ENCODE results near the gene MICAL3. TPM values are rescaled to one million over a fixed set of nuclear protein-coding genes. Genes with fewer than 3 reads are reported as not detected.

Gene MICAL3
- total and polyA plus RNA-seq, 2 of the 8 experiments (the other 6 are each of a cell fraction or from before 2014, with no cell fraction given), result 8.3 to 41.8 TPM

DNA sequence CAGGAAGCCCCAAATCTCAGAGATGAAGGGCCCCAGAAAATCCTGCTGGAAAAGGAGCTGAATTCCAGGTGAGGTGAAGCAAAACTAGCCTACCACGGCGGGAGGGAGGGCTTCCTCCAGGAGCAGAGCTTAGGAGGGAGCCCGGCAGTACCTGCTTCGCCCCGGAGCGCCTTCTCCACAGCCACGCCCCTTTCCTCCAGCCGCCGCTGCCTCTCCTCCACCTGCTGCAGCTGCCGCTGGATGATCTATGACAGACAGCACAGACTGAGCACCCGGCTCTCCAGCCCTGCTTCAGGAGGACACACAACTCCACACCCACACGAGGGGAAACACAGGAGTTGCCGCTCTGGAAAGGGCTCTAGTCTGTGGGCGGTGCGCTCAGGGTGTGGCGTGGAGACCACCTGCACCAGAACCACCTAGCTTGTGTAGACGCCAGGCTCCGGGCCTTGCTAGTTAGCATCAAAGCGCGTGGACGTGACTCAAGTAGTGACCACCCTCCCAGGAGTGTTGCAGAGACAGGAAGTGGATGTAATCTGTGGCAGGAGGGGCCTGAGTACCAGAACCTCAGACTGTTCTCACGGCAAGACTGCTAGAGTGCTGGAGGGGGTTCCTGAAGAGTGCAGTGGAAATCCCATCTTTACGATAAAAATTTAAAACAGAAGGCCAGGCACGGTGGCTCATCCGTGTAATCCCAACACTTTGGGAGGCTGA is 215.5 kb downstream of the MICAL3 start:
- no peak overlapping the region for H3K18ac ChIP-seq (ENCODE audit: extremely low read depth, low read length)
- POLR2A ChIA-PET (ENCODE audit: partially characterized antibody), result no interaction called here

More for the DNA sequence above, 215.5 kb downstream of the MICAL3 start:
- no peak overlapping the region for H4K91ac ChIP-seq (replicated peaks; ENCODE audit: insufficient read length, low read length)
- FAIRE-seq (no peak), DNase-seq (ENCODE audit: low read depth in 1 of 2, low spot score in 2 of 2) (no peak)
- no peaks in the 10 kb centered on the region for H3K79me1 ChIP-seq (ENCODE audit: low read depth, low read length)
- TF ChIP-seq ZNF274 (IDR thresholded peaks at IDR 0.05; ENCODE audit: borderline replicate concordance, extremely low read depth, low read length) (no peak), CHD1 (IDR thresholded peaks at IDR 0.05; ENCODE audit: low read depth, low read length) (no peak)
- peaks cover 0 to 1% of the 10 kb centered on the region in 2 experiments for H4K20me1 ChIP-seq (replicated peaks in 1 of 2; ENCODE audit: control insufficient read depth in 1 of 2, insufficient read depth in 2 of 2, low read length in 2 of 2)
- H2AFZ ChIP-seq (ENCODE audit: low read length), result no peak overlapping the region
- H2BK120ac ChIP-seq (replicated peaks; ENCODE audit: low read depth, low read length), result no peak overlapping the region
- H2BK20ac ChIP-seq (ENCODE audit: low read length), result no peak overlapping the region
- WGBS, 2 experiments (ENCODE audit: extremely low coverage in 1 of 2, insufficient coverage in 1 of 2, insufficient read length in 1 of 2, insufficient replicate concordance in 2 of 2, low coverage in 1 of 2, low lambda C conversion rate in 2 of 2, missing lambda C conversion rate in 1 of 2), result 92% methylated on average over 21 of the region's 25 CpGs; no CpG with 5 or more reads in 1 of the 2 experiments
- H3K23ac ChIP-seq (ENCODE audit: insufficient read length), result no peak overlapping the region
- H3K9me3 ChIP-seq (ENCODE audit: insufficient read depth in 2 of 2, low read depth in 1 of 2, low read length in 1 of 2), result no peaks in the 10 kb centered on the region
- no peaks in the 10 kb centered on the region for H3K79me2 ChIP-seq (ENCODE audit: control insufficient read depth in 1 of 2, insufficient read depth in 2 of 2, low read length in 2 of 2)
- peaks cover 0 to 3% (median 0%) of the 10 kb centered on the region in 4 experiments; a peak in 3 of 7 replicates for H3K4me1 ChIP-seq (replicated peaks in 1 of 4; ENCODE audit: control insufficient read depth in 3 of 4, insufficient read depth in 4 of 4, low read length in 3 of 4)
- H3K4ac ChIP-seq (replicated peaks; ENCODE audit: insufficient read length, low read depth, low read length), result no peak overlapping the region
- no peak overlapping the region for H3K9ac ChIP-seq (replicated peaks in 1 of 4; ENCODE audit: extremely low read depth in 1 of 4, low read depth in 3 of 4, low read length in 3 of 4)
- no peak overlapping the region for H2AK5ac ChIP-seq (ENCODE audit: low read depth, low read length)
- H2BK5ac ChIP-seq (ENCODE audit: low read depth, low read length), result no peak overlapping the region
- H3K23me2 ChIP-seq (ENCODE audit: low read depth, low read length), result no peaks in the 10 kb centered on the region
- H4K8ac ChIP-seq (ENCODE audit: extremely low read depth, insufficient read depth, low read length), result no peak overlapping the region
- no peak overlapping the region for H3K4me2 ChIP-seq (ENCODE audit: insufficient read depth in 1 of 2, low read depth in 2 of 2, low read length in 2 of 2)
- H3K4me3 ChIP-seq (ENCODE audit: extremely low read depth in 1 of 4, insufficient read depth in 2 of 4, low read depth in 3 of 4, low read length in 4 of 4), result no peak overlapping the region
- H4K5ac ChIP-seq (ENCODE audit: insufficient read length, low read depth, low read length), result no peak overlapping the region
- H3K14ac ChIP-seq (ENCODE audit: insufficient read length), result no peak overlapping the region
- CTCF ChIA-PET (ENCODE audit: partially characterized antibody), result interaction anchor here (0.6 to 4.1 kb wide), 3 partner anchors 20 to 665 kb away, joined by 3 to 22 read pairs (median 8); no protein-coding TSS in a partner anchor
- no peak overlapping the region for H3K56ac ChIP-seq (replicated peaks; ENCODE audit: insufficient read length, low read depth, low read length)
- H2BK15ac ChIP-seq (ENCODE audit: low read length), result no peak overlapping the region
- peaks cover 0 to 7% (median 0%) of the 10 kb centered on the region in 4 experiments; a peak in 3 of 8 replicates for H3K36me3 ChIP-seq (ENCODE audit: control insufficient read depth in 2 of 4, insufficient read depth in 4 of 4, low read length in 3 of 4)
- no peaks in the 10 kb centered on the region for H3K27me3 ChIP-seq (replicated peaks in 1 of 4; ENCODE audit: control insufficient read depth in 3 of 4, extremely low read depth in 1 of 4, insufficient read depth in 3 of 4, low read length in 3 of 4)
- no peak overlapping the region for H3K27ac ChIP-seq (ENCODE audit: low read depth, low read length)
- H2BK12ac ChIP-seq (ENCODE audit: low read depth, low read length), result no peak overlapping the region
